ENCODE measurements around the gene BMERB1.

DNA sequence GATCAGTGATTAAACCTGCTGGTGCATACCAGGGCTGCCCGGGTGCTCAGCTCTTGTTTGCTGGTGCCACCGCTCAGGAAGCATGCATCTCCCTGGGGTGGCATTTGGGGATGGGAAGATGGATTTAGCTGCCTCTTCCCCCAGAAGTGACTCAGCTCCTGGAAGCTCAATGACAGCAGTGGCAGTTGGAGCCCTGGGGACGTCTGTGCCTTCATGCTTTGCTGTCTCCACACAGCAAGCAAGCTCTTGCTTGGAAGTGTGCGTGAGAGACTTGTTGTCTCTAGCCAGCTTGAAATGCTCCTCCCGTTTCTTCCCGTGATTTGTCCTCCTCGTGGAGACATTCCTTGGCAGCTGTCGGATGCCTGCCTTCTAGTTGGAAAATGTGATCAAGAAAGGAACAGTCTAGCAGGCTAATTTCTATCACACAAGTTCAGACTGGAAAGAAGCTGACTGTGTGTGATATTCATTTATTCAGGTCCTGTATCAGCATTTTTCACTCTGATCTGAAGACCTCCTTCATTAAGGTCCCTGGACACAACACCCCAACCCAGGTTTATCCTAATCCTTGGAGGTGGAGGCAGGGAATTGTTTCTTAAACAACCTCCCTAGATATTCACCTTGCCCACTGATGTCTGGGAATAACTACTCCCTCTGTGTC is 73.0 kb downstream of the BMERB1 start:
- TF ChIP-seq POLR2A (IDR thresholded peaks at IDR 0.05; ENCODE audit: extremely low read depth, insufficient read length): no peak
- TF ChIP-seq, protein P1, sequence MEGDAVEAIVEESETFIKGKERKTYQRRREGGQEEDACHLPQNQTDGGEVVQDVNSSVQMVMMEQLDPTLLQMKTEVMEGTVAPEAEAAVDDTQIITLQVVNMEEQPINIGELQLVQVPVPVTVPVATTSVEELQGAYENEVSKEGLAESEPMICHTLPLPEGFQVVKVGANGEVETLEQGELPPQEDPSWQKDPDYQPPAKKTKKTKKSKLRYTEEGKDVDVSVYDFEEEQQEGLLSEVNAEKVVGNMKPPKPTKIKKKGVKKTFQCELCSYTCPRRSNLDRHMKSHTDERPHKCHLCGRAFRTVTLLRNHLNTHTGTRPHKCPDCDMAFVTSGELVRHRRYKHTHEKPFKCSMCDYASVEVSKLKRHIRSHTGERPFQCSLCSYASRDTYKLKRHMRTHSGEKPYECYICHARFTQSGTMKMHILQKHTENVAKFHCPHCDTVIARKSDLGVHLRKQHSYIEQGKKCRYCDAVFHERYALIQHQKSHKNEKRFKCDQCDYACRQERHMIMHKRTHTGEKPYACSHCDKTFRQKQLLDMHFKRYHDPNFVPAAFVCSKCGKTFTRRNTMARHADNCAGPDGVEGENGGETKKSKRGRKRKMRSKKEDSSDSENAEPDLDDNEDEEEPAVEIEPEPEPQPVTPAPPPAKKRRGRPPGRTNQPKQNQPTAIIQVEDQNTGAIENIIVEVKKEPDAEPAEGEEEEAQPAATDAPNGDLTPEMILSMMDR (IDR thresholded peaks at IDR 0.05; ENCODE audit: low read depth, low read length): no peak
- TF ChIP-seq, protein P2, sequence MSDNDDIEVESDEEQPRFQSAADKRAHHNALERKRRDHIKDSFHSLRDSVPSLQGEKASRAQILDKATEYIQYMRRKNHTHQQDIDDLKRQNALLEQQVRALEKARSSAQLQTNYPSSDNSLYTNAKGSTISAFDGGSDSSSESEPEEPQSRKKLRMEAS (IDR thresholded peaks at IDR 0.05; ENCODE audit: low read depth, low read length): no peak
- TF ChIP-seq MYC (IDR thresholded peaks at IDR 0.05; ENCODE audit: low read depth, low read length): no peak

All from NB4 (cell line).